HG03439 (cell line): Measurements from ENCODE around the gene CNTN5.
"Not testable (repeated sequence)": the region's sequence is repeated elsewhere in the genome, so short reads cannot be mapped to it uniquely, and the experiment has no call there.

Experiments used
- ATAC-seq: cut with Tn5 transposase; IDR thresholded peaks from one replicate; pipeline ENCODE4 v1.9.1; 2021; ENCODE audit warnings: mild to moderate bottlenecking, moderate library complexity; ENCODE audit not compliant: unreplicated experiment

Gene CNTN5

DNA sequence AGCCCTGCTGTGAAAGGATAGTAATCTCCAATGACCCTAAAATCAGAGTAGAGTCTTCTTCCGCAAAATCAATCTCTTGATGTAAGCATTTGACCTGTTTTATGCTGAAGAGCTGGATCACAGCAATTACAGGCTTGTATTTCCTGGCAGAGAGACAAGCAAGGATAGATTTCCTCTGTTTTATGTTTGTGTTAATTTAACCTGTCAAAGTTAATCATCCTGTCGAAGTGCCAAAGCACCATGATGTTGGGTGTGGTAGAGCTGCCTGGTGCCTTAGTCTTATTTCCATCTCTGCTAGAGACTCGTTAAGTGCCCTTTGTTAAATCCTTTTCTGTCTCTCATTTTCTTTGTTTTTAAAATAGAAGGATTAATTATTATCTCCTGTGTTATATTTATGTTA is 248.1 kb downstream of the CNTN5 start:
- ATAC-seq, result no peak

DNA sequence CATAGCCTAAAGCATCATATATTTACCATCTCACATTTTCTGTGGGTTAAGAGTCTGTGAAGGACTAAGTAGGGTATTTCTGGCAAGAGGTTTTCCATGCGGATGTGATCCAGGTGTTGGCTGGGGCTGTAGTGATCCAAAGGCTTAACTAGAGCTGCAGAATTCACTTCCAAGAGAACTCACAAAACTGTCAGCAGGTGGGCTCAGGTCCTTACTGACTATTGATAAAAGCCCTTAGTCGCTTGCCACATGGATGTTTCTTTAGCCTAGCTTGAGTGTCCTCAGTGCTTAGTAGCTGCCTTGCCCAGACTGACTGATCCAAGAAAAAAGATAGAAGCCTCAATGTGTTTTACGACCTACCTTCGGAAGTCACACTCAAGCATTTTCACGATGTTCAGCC is 250.8 kb downstream of the CNTN5 start:
- no peak for ATAC-seq

DNA sequence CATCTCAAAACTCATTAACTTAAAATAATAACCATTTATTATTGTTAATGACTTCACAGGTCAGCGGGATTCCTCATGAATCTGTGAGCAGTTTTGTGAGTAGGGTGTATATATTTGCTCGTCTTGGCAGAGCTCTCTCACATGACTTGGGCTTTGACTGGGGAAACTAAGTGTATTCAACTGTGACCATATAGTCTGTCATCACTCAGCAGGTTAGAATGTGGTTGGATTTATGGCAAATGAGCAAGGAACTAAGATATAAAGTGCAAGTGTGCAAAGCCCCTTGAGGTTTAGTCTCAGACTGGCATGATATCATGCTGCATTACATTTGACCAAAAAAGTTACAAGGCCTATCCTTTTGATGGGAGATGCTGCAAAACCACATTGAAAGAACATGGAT is 254.8 kb downstream of the CNTN5 start:
- ATAC-seq, result no peak

DNA sequence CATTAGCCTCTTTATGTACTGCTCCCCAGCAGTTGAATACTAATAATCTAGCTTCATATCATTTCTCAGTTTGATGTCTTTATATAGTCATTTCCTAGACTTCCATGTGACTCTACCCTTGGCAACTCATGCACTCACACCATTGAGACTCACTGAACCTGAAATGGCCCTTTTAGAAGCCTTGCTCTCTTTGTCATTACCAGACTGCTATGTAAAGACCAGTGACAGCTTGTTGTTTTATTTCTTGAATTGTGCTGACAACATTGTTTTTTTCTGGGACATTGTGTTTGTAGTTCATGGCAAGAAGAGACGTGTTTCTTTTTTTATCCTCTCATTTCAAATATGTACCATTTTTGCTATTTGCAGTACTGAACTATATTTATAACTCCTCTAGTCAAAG is 256.5 kb downstream of the CNTN5 start:
- ATAC-seq, result no peak

DNA sequence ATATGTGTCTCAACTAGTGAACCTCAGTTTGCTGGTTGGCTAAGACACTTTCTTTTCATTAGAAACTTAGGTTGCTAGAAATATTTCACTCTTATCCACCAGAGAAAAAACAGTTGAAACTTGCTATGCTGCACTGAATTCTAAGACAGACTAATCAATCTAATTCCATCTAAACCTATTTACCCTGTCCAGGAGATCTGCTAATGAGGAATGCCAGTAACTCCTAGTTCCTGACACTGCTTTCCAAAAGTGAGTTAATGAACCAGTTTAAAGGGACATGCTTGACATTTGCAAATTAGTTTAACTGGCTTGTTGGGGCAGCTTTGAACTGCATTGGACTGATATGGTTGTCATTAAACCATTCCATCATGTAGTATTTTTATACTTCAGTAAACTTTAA is 258.5 kb downstream of the CNTN5 start:
- no peak for ATAC-seq

DNA sequence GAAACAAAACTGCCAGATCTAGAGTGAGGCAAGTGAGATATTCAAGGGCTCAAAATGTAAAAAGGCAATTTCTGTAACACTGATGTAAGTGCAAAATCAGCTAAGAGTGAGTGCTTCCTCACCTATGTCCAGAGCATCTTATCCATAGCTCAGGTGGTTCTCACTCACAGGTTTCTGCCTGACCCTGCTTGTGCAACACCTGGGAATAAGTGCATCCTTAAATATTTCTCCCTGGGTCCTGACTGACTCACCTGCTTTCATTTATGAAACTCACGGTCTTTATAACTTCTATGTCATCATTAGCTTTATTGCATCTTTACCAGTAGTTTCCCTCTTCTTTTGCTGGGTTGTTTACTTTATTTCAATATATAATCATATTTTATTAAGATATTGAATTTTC is 260.6 kb downstream of the CNTN5 start:
- ATAC-seq, result no peak

DNA sequence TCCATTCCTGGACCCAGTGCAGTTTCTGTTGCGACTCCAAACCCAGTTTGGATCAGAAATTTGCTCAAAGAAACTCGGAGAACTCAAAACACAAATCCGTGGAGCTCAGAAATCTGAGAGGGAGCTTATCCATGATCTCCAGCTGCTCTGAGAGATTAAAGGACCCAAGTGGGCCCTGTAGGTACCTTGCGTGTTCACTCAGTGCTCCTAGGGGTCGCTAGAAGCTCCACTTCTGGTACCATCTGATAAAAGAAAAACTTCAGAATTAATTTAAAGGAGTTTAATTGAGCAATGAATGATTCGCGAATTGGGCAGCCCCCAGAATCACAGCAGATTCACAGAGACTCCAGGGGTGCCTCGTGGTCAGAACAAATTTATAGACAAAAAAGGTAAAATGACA is 277.2 kb downstream of the CNTN5 start:
- not testable (repeated sequence) for ATAC-seq

DNA sequence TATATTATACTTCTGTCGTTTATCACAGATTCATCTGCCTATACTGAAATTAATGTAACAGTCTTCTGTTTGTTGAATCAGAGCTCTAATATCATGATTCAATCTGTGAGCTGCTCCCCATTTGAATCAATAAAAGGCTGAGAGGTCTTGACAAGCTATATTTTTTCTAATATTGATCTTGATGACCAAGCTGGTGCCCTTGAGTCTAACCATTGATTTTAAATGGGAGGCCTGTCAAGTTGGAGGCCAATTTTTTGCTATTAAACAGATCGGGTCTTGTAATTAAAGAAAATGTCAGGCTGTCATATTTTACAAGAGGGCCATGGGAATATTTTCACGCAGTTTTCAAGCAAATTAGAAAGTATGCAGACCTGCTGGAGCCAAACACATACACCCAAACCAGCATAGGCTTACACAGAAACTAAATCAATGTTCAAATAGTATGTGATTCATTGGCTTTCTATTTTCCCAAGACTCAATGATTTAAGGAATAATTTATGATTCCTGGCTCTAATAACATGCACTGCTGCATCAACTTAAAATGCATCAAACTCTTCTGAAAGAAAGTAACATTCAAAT is 286.9 kb downstream of the CNTN5 start:
- ATAC-seq, result no peak

DNA sequence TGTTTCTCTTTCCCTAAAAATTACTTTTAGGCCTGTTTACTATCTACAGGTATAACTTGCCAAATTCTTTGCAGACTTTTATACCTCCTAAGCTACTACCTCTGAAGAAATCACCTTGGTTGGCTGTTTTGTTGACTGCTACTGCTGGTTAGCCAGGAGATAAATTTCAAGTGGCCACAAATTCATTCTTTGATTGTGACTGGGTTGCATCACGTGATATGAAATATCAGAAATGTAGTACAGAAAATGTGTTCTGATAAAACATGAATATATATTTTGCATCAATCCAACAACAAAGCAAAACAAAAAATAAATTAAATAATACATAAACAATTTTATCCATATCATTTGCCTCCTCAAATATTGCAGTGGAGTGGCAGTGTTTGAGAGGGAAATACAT is 291.1 kb downstream of the CNTN5 start:
- ATAC-seq, result no peak

DNA sequence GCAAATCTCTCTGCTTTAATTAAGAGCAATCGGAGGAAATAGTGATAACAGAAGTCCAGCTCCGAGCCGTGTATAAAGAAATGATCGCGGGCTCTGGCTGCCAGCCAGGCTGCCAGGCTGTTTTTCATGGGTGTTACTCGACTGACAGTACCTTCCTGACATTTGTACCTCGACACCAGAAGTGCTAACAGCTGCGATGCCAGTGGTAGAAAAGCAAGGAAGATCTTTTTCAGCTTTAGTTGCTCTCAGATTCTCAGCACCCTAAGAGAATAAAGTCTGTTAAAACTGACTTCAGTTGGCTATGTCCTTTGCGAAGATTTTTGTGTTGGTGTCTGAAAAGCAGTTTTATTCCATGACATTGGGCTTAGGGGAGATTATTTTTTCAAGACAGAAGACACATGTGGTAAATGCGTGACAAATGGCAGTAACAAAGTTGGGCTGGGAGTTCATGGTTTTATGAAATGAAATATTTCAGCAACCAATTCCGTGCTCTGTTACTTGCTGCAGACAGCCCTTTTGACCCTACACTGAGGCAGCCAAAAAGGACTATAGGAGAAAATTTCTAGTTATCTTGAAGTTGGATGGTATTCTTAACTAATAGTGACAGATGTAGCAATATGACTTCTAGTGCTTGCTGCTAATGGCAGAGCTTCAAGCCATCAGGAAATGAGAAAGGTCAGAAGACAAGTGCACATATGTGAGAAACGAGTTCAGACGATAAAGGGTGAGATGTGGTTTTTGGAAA is 296.2 kb downstream of the CNTN5 start:
- no peak for ATAC-seq

DNA sequence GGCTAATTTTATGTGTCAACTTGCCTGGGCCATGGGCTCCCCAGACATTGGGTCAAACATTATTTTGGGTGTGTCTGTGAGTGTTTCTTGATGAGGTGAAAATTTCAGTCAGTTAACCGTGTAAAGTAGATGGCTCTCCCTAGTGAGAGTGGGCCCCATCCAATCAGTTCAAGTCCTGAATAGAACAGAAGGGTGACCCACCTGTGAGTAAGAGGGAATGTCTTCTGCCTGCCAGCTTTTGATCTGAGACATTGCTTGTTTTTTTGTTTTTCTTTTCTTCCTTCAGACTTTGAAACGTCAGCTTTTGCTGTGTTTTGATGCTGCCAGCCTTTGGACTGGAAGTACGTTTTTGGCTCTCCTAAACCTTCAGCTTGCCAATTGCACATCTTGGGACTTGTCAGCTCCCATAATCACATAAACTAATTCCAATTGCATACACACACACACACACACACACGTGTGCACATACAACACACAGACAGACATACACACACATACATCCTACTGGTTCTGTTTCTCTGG is 300.1 kb downstream of the CNTN5 start:
- ATAC-seq, result no peak

DNA sequence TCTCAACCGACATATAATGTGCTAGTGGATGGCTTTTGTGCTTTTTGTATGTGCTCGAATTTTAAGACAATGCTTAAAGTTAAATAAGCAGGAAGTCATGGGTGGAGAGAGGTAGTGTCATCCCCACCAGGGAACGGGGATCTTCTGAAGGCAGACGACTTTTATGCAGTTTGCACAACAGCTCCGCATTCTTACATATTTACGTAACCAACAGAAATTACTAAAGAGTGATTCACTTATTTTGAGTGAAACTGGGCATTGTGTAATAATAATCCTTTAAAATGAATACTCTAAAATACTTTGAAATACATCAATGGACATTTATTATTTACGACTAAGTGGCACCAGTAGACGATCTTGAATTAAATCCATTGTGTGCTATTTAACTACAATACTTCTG is 305.1 kb downstream of the CNTN5 start:
- ATAC-seq, result no peak

DNA sequence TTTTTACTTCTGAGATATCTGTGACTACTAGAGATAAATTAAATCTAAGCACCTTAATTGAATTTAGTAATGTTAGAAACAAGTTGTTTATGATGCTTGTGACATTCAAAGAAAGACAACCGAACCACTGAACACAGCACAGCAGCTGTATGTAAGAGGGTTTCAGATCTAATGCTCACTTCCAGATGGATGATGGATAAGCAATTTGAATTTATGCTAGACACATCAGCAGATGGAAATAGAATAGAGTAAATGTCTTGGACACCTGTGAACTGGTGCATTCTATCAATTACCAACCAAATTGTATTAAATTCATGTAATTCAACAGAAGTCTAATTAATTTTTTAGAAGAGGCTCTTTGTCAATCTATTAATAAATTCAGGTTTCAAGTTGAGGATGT is 306.3 kb downstream of the CNTN5 start:
- ATAC-seq, result no peak

DNA sequence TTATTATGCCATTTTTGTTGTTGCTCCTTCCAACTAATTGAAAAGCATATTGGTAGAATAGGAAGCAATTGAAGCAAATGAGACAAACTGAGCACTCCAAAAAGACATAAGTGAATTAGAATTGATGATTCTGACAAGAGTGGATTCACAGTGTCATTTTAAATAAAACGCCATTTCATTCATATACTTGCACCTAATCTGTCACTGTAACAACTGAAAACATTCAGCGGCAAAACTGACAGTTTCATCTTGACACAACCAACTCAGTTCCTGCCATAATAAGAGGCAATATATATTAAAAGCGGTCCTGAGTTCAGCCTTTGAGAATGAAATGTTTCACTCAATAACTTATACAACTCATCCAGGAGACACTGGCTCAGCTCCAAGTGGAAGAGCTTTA is 306.8 kb downstream of the CNTN5 start:
- no peak for ATAC-seq

DNA sequence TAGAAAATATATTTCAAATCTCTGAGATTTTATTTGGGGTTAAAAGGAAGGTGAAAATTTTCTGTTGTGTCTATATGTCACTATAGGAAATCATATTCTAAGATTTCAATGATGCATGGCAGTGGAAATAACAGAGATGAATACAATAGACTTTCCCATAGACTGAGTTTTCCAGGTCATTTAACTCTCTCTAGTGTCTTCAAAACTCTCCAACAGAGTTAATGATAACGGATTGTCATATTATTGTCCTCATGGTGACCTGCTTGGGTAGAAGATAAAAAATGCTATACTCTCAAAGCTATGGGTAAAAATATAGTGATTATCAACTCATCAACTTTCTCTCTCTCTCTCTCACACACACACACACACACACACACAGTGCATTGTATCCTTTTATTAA is 312.9 kb downstream of the CNTN5 start:
- ATAC-seq, result no peak

DNA sequence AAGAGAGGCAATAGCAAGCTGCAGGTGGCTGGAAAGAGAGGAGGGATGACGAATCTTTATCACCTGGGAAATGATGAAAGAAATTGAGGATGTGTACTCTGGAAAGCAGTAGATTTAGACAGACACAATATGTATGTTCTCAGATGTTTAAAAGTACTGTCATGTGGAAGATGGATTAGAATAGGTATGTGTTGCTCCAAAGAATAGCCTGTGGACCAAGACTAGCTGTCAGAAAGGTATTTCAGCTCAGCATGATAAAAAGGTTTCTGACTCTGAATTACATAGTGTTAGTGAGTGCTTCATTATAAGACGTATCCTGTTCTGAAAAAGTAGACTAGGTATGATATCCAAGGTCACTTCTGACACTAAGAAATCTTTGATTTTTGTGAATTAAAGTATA is 322.4 kb downstream of the CNTN5 start:
- ATAC-seq, result no peak

DNA sequence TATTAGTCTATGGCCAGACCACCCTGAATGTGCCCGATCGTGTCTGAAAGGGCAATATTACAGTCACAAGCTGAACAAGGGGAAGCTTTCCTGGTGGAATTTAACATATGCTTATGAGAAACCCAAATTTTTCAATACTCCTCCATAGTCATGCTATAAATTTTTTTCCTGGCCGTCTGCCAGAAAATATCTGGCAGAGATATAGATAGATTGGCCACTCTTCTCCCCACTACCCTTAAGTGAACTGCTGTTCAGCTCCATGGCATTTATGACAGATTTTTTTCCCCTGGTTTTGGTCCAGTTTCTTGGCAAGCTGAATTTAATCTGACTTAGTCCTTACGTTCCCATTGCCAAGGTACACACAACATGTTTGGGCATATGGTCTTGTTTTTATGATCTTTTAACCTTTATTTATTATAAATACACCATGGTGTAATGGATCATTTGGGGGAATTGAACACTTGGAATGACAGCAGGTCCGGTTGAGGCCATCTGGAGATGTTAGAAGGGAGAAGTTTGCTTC is 328.5 kb downstream of the CNTN5 start:
- no peak for ATAC-seq

DNA sequence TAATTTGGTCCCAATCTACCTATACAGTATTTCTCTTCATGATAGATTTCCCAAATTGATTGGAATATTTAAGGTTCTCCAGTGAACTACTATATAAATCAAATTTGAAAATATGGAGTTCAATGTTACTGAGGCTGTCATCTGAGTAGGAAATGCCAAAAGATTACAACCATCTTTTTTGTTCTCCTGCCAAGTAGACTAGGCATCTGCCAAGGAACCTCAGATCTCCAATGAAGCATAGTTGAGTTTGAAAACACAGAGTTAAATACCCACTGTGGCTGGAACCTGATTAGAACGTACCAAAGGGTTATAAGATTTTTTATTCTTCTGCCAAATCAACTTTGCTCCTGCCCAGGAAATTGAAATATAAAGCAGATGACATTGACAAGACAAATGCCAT is 330.9 kb downstream of the CNTN5 start:
- ATAC-seq, result no peak

DNA sequence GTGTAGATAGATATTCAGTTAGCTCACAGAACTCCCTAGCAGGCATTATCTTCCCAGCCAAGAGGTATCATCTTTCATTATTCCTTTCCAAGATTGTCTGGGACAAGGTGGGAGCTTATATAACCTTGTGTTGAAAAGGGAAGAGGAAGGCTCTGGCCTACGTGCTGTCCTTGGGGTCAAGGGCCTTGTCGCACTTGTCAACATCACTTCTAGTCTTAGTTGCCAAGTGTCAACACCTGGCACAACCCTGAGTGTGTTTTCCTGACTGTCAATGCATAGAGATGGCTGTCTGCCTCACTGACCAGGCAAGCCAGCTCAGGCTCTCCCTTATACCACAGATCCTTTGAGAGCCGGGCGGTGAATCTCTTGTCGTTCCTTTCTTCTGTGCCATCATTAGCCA is 331.9 kb downstream of the CNTN5 start:
- no peak for ATAC-seq

DNA sequence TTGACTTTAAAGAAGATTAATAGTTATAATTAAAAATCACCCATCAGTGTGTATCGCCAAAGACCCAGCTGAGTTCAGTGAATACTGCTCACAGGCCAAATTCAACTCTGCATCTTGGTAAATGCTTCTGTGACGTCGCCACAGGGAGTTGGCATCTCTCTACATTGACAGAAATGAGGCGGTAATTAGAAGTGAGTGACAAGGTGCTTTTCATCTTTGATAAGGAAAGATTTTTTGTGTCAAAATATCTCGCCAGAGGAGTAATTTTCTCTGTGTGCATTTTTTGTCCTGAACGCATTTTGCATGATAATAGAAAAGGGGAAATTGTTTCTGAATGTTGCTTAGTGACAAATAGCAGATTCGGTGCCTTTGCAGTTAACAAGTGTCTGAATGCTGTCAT is 345.8 kb downstream of the CNTN5 start:
- no peak for ATAC-seq

DNA sequence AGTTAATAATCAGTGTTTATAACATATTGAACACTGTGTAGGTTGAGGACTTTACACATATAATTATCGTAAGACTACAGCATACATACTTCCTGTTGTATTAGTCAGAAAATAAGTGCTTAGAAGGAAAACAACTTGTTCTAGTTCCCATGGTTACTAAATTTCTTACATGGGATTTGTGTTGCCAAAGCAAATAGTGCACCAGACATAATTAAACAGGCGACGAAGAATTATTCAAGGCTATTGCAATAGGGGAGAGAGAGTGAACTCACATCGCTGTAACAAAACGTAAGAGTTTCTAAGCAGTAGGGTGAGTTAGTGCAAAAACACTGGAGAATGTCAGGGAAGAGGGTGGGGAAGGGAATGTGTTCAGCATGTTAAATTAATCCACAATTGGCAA is 347.8 kb downstream of the CNTN5 start:
- ATAC-seq, result no peak

DNA sequence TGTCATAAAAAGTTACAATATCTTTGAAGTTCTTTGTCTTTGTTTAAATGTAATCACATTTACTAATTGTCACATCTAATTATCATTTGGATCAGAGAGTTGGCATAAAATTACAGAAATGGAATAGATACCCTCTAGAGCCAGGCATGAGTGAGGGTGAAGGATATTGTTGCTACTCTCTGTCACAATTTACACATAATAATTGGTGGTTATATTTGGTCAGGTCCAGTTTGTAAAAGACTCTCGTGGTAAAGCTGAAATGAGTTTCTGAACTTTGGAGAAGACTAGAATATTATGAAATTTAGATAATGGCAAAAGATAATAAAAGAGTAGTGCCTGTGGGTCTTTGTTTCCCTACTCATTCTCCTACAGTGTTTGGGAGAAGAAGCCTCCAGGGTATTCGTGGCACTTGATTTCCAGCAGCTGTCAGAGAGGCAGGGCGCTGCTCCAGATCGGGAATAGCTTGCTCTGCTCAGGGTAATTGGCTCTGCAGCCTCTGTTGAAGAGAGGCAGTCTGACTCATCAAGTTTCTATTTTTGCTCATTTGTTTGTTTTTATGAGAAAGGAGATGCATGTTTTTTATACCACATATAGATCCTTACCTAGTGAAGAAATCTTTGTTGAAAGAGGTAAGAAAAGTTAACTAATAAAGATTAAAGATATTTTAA is 349.9 kb downstream of the CNTN5 start:
- ATAC-seq, result no peak
